Medulla oblongata (tissue), 1 donor: Measurements from ENCODE around the gene DYDC2.

Source experiments
- DNase-seq: peaks from one replicate; pipeline ENCODE4 v3.0.0-alpha.2; 2015; ENCODE audit errors: extremely low spot score

DYDC2 gene

DNA sequence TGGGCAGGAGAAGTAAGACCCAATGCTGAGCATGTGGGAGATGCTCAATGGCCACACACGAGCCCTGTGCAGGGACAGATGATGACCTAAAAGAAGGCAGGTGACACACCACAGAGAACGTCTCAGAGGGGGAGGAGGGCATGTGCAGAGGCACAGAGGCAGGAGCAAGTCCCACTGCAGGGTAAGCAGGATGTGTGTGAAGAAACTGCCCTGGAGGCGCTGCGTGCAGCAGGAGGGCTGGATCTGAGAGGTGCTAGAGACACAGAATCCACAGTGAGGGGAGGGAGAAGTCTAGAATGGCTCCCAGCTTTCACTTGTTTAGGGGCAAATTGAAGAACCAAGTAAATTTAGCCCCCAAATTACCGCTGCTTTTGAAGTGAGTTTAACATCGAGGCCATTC lies 14.9 kb downstream of the DYDC2 start:
- DNase-seq, result no peak

DNA sequence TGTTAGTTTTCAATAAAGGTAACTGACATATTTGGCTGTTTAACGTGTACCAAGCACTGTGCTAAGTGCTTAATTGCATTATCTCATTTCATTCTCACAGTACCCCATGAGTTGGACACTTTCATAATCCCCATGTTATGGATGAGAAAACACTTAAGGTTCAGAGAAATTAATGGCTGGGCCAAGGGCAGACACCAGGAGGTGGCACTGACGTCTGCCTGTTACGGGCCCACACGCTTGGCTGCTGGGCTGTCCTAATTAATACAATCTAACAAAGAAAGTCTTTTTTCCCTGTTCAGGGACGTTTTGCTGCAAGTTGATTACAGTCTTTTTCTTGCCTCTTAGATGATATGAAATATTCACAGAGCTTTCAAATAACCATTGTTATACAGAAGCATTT lies 16.1 kb downstream of the DYDC2 start:
- peak; percentile 49 for DNase-seq

DNA sequence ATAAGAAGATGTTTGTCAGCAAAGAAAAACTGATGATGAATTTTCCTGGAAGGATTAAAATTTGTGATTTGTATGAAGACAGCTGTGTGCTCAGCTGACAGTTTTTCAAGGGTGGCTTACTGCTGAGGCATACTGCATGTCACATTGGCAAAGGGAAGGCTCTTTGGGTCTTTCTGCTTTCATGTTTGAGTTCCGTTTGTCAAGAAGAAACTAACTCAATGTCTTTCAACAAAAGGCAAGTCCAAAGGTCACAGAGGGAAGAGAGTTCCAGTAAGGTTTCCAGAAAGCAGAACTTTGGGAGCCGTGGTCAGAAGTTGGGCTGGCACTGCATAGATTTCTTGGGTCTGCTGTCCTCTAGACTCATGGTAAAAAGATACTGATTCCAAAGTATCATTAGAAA lies 16.9 kb downstream of the DYDC2 start:
- peak; percentile 15 for DNase-seq

DNA sequence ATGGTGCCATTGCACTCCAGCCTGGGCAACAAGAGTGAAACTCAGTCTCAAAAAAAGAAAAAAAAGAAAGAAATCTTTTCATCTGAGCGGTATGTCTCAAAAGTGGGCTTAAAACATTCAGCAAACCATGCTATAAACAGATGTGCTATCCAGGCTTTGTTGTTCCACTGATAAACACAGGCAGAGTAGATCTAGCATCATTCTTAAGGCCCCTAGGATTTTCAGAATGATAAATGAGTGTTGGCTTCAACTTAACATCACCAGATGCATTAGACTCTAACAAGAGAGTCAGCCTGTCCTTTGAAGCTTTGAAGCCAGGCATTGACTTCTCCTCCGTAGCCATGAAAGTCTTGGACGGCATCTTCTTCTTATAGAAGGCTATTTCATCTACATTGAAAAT lies 23.1 kb downstream of the DYDC2 start:
- DNase-seq, result no peak

DNA sequence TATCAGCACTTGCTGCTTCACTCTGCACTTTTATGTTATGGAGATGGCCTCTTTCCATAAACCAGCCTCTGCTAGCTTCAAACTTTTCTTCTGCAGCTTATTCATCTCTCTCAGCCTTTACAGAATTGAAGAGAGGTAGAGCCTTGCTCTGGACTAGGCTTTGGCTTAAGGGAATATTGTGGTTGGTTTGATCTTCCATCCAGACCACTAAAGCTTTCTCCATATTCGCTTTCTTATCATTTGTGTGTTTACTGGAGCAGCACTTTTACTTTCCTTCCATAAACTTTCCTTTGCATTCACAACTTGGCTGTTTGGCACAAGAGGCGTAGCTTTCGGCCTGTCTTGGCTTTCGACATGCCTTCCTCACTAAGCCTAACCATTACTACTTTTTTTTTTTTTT lies 23.6 kb downstream of the DYDC2 start:
- DNase-seq, result no peak

DNA sequence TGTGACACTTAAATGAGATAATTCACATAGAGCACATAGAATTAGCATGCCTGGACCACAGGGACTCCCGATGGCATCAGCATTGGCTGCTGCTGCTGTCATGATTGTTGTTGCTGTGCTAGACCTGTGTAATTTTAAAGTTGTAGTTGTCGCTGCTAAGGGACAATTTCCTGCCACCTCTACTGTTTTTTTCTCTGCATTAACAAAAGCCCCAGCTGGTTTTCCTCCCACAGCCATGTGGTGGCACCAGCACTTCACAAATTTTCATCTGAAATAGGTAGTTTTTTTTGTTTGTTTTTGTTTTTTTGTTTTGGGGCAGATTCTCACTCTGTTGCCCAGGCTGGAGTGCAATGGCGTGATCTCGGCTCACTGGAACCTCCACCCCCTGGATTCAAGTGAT lies 26.4 kb downstream of the DYDC2 start:
- peak; percentile 61 for DNase-seq

DNA sequence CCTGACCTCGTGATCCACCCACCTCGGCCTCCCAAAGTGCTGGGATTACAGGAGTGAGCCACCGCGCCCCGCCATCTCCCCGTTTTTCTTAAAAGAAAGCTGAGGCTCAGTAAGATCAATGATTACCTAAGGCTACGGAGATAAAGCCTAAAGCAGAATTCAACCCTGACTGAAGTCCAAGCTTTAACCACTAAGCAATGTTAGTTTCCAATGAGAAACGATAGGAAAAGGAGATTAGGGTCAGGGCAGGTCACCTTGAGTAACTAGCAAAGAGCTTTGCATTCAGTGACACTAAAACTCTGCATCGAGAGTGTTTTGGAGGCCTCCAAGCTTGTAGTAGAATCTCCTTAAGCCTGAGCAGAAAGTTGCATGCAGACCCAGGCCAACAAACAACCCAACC lies 34.2 kb downstream of the DYDC2 start:
- DNase-seq, result no peak

DNA sequence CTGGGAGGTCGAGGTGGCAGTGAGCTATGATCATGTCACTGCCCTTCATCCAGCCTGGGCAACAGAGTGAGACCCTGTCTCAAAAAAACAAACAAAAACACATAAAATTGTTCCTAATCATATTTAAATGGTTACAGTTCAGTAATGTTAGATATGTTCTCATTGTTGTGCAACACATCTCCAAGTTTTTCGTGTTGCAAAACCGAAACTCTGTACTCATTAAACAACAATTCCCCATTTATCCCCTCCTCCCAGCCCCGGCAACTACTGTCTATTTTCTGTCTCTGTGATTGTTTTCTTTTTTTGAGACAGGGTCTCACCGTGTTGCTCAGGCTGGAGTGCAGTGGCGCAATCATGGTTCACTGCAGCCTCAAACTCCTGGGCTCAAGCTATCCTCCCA lies 35.7 kb downstream of the DYDC2 start:
- DNase-seq, result no peak

DNA sequence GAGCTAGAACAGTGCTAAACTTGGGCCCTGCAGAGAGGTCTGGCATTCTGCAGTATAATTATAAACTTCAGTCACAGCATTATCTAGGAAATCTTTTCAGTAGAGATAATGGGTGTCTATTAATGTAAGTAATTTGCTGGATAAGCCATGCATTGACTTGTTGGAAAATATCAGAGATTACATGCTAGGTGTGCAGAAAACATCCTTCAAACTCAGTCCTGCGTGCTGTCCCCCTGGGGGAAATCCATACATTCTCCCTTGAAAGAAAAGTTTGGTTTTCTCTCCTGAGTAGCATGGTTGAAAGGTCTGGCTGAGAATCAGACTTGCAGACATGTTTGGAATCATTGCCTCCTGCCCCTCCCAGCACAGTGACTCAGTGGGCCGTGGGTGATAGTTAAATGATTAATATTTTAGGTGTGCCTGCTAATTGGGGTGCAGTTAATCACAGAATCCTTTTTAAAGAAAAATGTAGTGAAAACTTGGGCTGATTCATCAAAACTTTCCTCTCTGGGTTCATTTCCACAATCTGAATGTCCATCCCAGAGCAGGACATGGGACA lies 37.9 kb downstream of the DYDC2 start:
- no peak for DNase-seq

DNA sequence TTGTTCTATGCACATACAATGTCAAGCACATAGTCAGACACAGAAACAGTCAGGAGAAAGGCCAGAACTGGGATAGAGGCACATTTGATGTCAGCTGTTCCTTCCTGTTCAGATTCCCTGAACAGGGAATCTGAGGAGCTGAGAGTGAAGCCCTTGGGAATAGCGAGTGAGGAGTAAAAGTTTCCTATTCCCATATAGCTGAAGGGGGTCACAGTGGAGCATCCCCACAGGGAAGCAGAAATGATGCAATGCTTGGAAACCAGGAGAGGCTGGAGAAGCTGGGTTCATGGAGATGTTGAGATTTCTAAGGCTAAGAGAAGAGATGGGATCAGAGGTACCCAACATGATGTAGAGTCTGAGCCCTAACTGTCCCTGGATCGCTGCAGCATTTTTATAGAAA lies 40.4 kb downstream of the DYDC2 start:
- DNase-seq, result no peak

DNA sequence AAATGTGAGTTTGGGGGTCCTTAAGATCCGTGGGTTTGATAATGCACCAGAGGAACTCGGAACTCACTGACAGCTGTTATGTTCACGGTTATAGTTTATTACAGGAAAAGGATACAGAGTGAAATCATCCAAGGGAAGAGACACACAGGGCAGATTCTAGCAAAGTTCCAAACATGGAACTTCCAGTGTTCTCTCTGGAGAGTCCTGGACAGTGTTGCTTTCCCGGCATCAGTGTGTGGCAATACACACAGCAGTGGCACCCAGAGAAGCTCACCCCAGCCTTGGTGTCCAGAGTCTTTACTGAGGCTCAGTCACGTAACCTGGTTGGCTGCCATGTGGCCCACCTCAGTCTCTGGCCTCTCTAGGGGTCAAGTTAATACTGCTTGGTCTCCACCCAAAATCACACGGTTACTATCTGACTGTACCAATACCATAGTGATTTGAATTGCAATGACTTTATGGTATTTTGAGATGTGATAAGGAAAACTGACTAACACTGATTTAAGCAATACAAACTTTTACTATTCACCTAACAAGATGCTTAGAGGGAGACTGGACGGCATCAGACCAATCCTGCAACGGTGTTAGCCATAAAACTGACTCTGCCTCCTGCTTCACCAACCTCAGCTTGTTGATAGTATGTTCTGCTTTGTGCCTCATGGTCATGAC lies 43.7 kb downstream of the DYDC2 start:
- DNase-seq, result no peak

DNA sequence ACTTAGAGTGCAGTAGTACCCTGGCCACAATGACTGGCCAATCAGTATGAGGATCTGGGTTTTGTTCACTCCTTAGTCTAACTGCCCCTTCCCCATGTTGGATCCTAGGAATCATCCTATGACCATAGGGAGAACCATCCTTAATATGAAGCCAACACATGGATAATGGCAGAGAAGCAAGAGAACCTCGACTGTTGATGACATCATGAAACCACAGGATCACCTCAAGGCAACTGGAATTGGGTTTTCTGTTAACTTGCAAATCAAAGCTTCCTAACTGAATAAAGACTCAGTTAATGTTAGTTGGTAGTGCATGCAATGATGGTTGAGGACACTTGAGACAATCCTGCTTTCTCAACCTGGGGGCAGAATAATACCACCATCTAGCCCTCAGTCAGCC lies 48.5 kb downstream of the DYDC2 start:
- DNase-seq, result no peak

DNA sequence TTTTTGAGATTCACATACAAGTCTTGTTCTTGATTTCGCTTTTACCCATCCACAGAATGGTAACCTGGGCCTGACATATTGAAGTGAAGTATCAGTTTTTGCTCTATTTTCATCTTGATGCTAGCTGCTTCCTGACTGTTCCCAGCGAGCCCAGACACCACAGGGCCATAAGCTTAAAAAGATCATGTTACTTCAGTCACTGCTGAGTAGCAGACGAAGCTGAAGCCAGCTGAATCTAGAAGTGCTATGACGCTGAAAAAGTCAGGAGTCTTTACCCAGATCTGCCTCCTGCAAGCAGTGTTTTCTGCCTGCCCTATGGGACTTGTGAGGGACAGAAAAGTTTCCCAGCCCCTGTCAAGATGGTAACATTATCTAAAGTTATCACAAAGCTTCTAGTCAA lies 49.0 kb downstream of the DYDC2 start:
- peak; percentile 54 for DNase-seq

DNA sequence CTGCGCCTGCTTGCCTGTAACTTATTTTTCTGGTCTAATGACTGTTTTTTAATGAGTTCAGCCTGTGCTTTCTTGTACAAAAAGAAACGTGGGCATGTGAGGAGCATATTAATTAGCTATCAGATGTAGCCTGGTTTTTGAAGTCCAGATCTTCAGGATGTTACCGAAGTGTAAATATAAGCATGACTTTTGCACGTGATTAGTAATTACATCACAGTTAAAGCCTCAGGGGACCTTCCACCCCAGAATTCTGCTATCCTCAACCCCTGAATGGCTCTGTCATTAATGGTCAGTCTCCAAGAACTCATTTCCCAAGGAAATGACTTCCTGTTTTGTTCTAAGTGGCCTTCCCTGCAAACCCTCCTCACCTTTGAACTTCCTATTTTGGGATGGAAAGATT lies 49.6 kb downstream of the DYDC2 start:
- peak; percentile 61 for DNase-seq

DNA sequence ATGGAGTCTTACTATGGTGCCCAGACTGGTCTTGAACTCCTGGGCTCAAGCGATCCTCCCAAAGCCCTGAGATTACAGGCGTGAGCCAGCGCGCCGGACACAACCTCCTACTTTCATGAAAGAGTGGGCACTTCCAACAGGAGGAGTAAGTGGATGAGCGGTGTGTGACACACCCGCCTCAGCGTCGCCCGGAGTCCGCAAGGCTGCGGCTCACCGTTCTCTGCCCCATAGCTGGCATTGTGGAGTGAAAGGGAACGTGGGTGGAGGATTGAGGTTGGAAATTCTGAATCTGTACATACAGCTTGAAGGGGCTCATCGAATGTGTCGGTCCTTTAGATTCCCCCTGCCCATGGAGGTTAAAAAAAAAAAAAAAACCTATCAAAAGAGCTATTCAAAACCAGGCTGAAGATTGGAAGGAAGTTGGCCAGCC lies 51.2 kb downstream of the DYDC2 start:
- peak; percentile 44 for DNase-seq

DNA sequence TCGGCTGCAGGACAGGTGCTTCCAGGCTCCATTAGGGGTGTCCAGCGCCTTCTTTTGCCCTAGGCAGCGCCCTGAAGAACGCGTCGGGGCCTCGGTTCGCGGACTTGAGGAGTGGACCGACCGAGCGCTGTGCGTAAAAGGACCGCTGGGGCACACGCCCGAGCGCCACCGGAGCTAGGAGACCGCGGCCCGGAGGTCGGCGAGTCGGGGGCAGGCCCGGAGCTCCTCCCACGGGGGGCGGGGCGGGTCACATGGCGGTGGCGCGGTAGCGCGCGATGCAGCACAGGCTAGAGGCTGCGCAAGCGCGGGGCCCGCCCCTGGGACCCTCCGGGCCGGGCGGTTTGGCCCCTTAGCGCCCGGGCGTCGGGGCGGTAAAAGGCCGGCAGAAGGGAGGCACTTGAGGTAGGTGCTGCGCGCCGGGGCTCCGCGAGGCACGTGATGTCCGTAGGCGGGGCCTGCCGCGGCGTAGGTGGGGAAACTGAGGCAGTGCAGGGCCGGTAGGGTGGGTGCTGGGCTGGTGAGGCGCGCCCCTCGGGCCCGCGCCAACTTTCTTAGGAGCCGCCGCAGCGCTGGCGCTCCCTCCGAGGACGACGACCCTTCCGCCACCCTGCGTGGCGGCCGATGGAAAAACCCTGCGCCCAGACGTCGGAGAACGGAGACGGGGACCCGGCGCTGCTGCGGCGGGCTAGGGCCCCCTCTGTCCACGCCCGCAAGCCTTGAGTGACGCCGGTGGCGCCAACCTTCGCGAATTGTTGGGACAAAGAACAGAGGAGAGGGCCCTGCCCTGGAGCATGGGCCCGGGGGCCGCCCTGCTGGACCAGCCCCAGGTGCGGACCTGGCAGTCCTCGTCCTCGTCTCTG lies 51.9 kb downstream of the DYDC2 start, which contains the start of gene PRXL2A:
PRXL2A (plus strand) TSS at position 310 of the 860 bp plus-strand sequence. CDS start 11,917 bp downstream, outside the sequence.
- DNase-seq, result peak; percentile 85

DNA sequence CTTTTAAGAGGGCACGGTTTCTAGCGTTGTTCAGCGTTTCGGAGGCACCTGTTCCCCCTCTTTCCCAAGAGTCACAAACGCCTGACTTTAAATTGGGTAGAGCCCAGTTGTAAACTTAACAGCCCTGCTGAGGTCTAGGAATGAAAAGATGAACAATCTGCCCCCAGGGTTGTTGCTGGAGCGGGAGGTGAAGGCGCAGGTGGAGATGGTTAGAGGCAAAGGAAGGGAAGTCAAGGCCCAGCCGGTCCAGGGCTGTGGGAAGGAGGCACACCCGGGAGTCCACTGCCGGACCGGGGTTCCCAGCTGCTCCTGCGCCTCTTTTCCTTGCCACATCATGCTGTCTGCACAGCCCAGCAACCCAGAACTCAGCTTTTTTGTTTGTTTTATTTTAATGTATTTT lies 52.5 kb downstream of the DYDC2 start:
- DNase-seq, result no peak

DNA sequence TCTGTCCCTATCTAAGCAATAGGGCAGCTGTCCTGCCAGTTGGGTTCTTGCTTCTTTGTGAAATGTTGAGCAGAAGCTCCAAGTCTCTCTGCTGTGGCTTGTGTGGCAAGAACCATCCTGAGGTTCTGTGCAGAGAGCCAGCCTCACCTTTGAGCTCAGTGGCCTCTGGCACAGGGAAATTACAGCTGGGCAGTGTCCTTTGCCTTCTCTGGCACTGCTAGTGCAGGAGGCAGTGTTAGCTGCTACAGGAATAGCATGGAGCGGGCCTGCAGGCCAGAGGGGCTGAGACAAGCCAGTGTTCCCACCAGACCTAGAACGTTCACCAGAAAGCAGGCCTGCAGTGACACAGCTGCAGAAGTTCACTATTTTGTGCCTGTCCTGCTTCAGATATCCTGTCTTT lies 53.5 kb downstream of the DYDC2 start:
- no peak for DNase-seq

DNA sequence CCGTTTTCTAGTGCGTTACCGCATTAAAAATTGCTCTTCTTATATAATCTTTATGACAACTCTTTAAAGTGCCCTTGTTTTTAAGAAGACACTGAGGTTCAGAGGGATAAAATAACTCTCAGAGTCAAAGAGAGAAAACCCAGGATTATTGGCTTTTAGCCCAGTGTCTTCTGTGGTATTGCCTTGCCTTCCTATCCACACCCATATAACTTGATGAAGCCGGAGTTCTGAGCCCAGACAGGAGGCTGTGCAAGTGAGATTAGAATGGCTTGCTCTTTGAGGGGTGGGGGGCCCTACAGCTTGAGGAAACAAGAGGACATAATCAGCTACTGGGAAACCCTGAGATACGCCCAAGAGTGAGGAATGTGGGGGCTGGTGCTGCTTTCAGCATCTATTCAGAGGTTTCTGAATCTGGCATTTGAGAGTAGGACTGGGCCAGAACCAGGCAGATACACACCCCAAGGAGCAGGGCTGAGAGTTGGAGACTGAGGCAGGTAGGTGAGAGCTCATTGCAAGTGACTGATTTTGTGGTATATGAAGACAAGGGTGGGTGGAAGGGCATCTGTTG lies 54.1 kb downstream of the DYDC2 start:
- no peak for DNase-seq

DNA sequence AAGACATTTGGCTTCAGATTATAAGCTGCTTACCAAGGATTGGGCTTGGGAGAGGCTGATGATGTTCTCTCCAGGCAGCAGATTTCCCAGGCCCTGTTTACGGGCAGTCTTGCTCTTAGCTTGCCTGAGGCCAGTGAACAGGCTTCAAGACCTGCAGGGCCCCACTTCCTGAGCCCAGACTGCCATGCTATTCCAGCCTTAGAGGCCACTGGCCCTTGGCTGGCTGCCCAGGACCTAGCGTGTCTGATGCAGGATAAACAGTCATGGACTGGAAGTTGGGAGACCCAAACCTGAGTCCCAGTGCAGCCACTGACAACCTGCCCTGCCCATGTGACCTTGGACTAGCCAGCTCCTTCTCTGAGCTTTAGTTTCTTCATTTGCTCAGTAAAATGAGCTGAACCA lies 54.7 kb downstream of the DYDC2 start:
- DNase-seq, result no peak

DNA sequence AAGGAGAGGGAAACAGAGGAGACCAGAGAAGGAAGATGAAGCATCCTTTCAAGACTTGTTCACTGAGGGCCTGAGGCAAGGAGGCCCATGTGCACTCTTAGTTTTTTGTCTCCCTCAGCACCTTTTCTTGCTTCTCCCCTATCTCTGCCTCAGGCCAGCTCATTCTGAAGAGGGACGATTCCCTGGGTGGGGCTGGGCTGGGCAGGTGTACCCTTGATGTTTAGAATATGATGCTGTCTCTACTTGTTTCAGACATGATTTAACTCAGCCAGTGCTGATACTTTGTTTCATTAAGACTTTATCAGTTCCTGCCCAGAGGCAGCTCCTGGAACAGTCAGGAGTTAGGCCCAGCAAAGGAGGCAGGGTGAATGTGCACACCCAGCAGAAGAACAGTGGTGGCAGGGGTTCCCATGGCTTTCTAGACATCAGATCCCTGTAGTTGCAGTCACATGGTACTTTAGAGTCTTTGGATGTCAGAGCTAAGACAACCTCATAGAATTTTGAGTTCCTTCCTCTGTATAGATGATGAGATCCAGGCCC lies 55.2 kb downstream of the DYDC2 start:
- no peak for DNase-seq

DNA sequence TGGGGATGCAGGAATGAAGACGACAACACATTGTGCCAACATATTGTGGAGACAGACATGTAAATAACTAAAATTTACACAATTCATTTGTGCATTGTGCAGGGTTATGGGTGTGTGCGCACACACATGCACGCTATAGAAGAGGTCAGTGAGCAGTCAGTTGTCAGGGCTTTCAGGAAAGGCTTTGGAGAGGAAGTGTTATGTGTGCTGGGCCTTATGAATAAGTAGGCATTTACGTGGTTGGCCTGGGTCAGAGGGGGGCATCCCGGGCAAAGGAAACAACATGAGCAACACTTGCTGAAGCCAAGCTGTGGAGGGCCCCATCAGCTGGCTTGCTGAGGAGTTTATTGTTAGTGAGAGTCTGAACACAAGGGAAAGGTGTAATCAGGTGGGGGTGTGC lies 55.9 kb downstream of the DYDC2 start:
- no peak for DNase-seq
